IPS DF 4.7 (cell line): ENCODE measurements around the gene PLCG1.
"Not testable (repeated sequence)": the region's sequence is repeated elsewhere in the genome, so short reads cannot be mapped to it uniquely, and the experiment has no call there.

Experiments
- DNase-seq: peaks from one replicate; pipeline ENCODE4 v3.0.0-alpha.2; 2013; ENCODE audit warnings: low spot score; ENCODE audit errors: extremely low read depth

PLCG1 gene

DNA sequence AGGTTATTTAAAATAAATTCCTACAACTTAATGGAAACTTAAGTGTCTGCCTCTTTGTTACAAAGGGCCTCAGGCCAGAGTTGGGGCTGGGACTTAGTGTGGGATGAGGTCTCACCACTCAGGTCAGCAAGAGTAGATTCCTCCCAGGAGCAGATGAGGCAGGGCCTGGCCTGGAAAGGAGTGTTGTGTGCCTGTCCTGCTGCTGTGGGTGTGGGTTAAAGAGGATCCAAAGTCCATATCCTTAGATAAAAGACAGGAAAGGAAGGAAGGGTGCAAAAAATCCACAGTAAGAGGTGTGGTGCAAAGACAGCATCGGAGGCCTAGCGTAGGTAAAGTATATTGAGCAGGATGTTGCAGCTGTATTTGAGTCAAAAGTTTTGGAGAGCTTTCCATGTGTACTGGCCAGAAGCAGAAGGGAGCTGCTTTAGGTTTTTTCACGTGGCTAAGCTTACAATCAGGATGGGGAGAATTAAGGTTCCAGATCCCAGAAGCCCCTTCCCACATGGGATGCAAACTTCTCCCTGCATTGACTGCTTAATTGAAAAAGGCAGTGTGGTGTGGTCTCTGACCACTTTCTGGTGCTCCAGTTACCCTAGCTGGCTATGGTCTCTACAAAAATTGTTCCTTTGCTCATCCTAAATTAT, 12.8 kb upstream of the PLCG1 start:
- no peak for DNase-seq

- no peak for DNase-seq
Measured at GRCh38 chr20:41125530-41126457, 11.5 kb upstream of the PLCG1 start.

DNA sequence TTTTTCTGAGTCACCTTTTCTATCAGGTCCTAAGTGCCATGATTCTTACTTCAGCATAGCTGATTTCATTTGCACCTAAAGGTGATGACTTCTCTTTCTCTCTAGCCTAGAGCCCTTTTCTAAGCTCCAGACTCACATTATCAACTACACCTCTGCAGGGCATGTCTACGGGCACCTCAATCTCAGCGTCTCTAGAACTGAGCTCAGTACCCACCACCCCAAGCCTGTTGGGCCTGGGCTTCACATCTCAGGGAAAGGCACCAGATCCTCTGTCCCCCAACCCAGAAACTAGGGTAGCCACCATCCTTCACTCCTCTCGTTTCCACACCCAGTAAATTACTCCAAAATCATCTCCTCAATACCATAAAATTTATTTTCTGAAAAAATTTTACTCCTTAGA, 10.6 kb upstream of the PLCG1 start:
- DNase-seq, result no peak

GRCh38 chr20:41128317-41128716, 9.0 kb upstream of the PLCG1 start:
- DNase-seq, result not testable (repeated sequence)

GRCh38 chr20:41131594-41132387, 5.6 kb upstream of the PLCG1 start:
- DNase-seq, result no peak

- not testable (repeated sequence) for DNase-seq
Measured at GRCh38 chr20:41132388-41132775, 5.0 kb upstream of the PLCG1 start.

DNA sequence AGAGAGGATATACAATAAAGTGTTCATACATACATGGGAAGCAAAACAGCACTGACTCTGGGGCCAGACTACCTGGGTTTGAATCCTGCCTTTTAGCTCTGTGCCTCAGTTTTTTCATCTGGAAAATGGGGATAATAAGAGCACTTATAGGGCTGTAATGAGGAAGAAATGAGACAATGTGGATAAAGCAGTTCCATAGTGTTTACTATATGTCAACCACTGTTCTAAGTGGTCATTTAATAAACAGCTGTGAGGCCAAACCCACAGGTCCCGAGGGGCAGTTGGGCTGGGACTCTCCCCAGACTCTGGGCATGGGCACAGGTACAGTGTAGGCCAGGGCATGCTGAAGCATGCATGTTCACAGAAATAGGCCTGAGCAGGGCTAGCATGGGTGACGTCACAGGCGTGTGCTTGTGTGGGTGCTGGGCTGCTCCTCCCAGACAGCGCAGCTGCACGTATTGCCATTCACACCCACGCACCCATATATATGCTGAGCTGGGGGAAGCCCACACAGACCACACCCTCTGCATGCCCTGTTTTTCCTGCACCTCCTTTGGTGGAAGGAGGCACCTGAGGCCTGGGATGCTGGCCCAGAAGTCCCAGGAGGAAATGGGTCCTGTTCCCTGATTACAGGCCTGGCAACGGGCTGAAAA, 3.5 kb upstream of the PLCG1 start:
- DNase-seq, result no peak

GRCh38 chr20:41134362-41135186, 2.8 kb upstream of the PLCG1 start:
- no peak for DNase-seq

GRCh38 chr20:41135187-41135887, 2.0 kb upstream of the PLCG1 start:
- DNase-seq, result no peak

DNA sequence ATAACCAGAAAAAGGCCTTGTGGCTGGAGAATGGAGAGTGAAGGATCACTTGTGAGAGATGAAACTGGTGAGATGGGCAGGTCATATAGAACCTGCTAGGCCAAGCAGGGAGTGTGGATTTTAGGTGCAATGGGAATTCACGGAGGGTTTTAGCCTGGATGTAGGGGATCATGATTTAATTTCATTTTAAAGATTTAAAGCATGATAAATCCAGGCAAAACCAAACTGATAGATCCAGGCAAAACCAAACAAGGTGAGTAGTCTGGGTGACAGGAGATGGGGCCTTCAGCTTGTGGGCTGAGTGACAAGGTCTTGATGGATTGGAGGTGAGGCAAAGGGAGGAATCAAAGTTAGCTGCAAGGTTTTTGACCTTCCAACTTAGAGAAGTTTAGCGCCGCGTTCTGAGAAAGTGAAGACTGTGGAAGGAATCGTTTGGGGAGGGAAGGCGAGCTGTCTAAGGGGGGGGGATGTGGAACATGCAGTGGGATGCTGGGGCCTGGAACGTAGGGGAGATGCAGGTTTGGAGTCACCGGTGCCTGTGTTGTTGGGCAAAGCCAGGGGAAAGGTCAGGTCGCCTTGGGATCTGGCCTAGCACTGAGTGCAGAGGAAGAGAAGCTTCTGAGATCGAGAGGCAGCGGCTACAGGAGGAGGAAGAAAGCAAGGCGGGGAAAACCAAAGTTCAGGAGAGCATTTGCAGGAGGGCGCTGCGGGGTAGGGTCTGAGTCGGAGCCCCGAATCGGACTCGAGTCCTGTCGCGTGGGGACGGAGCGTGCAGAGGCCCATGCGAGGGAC, 1.3 kb upstream of the PLCG1 start:
- no peak for DNase-seq

DNA sequence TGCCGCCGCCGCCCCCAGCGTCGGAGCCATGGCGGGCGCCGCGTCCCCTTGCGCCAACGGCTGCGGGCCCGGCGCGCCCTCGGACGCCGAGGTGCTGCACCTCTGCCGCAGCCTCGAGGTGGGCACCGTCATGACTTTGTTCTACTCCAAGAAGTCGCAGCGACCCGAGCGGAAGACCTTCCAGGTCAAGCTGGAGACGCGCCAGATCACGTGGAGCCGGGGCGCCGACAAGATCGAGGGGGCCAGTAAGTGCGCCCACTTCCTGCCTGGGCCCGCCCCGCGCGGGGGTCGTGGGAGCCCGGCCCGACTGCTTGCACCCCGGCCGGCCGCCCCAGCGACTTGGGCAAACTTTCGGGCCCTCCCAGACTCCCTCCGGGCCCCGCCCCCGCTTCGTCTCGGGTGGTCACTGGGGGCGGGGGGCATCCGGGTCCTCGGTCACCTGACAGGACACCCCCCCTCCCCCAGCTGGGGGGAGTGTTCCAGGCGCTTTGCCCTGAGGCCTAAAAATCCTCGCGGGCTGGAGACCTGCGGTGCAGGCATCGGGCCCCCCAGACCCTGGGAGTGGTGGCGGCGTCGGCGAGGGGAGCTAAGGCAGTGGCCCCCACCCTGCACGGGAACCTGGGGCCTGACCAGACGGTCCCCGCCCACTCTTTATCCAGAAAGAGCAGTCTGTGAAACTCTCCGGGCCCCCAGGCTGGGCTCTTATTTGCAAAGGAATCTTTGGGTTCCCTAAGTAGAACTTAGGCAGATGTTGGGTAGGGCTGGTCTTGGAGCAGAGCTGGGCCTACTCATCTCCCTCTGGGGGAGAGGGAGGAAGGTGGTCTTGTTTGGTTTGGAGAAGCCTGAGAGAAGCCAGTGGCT, 501 bp downstream of the PLCG1 start:
- no peak for DNase-seq

DNA sequence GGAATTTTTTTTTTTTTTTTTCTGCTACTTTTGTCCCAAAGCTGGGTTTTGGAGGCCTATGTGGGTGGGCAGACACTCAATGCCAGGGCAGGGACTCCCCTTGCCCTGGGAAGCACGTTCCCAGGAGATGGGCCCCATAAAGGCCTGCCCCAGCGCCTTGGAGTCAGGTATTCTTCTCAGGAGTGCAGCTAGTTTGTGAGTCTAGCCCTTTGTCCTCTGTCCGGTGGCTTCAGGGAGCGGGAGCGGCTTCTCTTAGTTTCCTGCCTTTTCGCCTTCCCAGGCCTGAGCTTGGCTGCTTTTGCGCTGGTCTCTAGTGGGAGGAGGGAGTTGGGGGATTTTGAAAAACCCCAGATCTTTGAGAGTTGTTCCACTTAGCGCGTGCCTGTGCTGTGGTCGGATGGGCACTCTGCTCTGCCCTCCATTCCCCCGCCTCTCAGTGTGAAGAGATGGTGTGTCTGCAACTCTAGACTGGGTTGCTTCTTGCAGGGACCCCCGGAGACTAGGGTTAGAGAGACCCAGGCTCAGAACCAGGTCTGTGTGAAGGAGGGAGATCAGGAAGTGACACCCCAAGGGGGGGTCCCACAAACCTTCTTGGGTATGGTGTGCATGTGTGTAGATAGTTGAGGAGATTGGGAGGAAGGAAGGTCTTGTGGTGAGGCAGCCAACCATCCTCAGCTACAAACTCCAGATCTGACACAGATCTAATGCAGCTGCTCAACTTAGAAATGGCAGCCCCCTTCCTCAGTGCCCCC, 1.3 kb downstream of the PLCG1 start:
- no peak for DNase-seq

DNA sequence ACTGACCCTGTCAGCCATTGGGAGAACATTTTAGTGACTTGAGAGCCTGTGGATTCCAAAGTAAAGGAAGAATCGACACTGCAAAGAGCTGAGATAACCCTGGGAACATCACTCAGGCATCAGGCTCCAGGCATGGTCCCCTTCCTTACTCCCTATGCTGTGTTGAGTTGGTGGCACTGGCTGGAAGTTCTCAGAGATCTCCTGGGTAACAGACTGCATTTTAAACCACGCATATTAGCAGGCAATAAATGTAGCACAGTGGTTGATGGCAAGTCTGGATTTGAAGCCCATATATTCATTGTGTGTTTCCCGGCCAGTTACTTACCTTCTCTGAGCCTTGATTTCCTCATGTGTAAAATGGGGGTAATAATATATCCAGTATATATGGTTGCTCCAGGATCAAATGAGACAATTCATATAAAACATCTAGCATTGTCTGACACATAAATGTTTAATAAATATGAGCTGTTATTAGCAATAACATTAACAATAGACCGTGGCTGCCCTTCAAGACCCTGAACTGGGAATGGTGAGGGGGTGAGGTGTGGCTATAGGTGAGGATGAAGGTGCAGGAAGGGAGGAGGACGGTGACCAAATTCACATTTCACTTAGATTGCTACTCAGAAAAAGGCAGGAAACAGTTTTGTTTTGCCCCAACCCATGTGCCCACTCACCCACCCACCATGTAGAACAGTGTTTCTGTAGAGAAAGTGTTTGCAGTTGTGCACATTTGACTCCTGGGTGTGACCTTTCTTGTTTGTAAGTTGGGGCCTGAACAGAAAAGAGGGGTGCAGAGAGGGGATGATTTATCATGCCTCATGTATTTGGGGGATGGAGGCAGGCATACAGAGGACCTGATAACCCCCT, 2.1 kb downstream of the PLCG1 start:
- no peak for DNase-seq

DNA sequence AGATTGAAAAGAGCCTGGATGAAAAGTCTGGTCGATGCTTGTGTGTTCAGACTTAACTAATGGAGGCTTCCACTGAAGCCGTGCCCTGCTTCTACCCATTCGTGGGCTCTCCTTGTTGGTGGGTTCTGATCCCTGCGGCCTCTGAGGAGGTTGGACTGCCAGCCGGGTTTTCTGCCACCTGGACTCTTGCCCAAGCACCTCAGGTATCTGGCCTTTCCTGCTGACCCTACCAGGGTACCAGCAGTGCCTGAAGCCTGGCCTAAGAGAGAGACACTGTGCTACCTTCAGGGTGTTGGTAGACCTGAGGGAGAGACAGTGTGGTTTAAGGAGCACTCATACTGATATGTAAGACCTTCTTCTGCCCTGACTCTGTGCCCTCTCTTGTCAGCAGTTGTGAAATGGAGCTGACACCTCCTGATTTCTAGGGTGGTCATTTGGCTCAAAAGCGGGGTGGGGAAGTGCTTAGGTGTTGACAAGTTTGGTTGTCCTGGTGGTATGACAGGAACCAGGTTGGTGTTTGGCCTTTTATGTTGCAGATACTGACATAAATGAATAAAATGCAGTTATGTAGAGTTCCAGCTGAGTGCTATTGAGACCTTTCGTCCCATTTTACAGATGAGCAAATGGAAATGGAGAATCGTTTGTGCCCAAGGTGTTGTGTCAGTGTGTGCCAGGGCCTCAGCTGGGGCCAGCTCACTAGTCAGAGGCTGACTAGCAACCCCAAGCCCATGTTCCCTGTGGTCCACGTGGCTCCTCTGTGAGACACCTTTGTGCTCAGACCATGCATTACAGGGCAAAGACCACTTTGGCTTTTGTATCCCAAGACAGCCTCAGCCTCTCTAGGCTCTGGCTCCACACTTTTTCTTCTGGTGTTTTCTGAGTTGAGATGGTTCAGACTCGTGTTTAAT, 3.1 kb downstream of the PLCG1 start:
- DNase-seq, result no peak

DNA sequence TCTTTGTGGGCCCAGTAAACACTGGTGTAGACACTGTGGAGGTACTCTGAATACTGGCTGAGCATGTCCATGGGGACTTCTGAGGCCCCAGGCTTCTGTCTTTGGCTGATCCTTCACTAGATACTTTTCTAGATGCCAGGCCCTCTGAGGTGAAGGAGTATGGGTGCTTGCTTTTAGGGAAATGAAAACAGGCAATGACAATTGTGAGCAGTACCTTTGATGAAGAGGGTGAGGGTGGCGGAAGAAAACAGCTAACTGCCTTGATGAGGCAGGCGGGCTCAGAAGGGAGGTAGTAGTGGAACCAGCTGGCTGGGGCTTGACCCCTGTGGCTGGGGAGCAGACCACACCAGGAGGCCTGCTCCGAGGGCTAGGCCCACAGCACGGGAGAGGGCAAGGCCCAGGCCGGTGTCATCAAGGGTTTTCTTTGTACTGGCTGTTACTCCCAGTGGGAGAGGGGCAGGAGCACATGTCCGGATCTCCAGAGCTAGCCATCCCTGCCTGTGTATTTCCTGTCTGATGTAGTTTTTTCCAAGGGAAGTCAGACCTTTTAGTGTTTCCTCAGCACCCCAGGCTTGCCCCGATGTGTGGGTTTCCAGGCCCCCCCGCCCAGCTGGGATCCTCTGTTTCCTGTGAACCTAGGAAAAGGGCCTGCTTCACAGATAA, 3.9 kb downstream of the PLCG1 start:
- no peak for DNase-seq
